ENCODE results near the gene GPR160.

- TF ChIP-seq CTCF (IDR thresholded peaks at IDR 0.05) = no peak
- no peak for TF ChIP-seq EZH2phosphoT487 (IDR thresholded peaks at IDR 0.05)
Measured at GRCh38 chr3:170079536-170080165, 41.9 kb downstream of the GPR160 start.

All from neural progenitor cell (in vitro differentiated cells).